PFSK-1 (cell line): ENCODE measurements around the gene ANO9.

Experiments used
- FOXP2 ChIP-seq: optimal IDR thresholded peaks from 2 replicates; pipeline ENCODE3; 2011; ENCODE audit warnings: borderline replicate concordance, control low read depth, inconsistent platforms; ENCODE audit not compliant: insufficient read depth; ENCODE audit errors: extremely low read length, extremely low read depth
- POLR2AphosphoS5 ChIP-seq: IDR thresholded peaks from 2 replicates; pipeline ENCODE4 v1.6.1; 2012; ENCODE audit warnings: low read depth, mild to moderate bottlenecking, control low read depth, low read length, moderate library complexity
- REST ChIP-seq, 2 experiments: IDR thresholded peaks; 2 replicates each; pipeline versions ENCODE4 v1.6.1 to v1.8.0; 2011 to 2012; ENCODE audit warnings: low read depth in 2 of 2, low read length in 2 of 2, control low read depth in 1 of 2, inconsistent platforms in 1 of 2, mild to moderate bottlenecking in 1 of 2, moderate library complexity in 1 of 2; ENCODE audit not compliant: insufficient read depth in 1 of 2
- SIN3A ChIP-seq: IDR thresholded peaks from 2 replicates; pipeline ENCODE4 v1.6.1; 2012; ENCODE audit warnings: mild to moderate bottlenecking, low read length, moderate library complexity, borderline replicate concordance; ENCODE audit not compliant: insufficient read depth
- TAF1 ChIP-seq: IDR thresholded peaks from 2 replicates; pipeline ENCODE4 v1.6.1; 2012; ENCODE audit warnings: low read length, control low read depth, borderline replicate concordance; ENCODE audit not compliant: insufficient read depth

Gene ANO9

GRCh38 chr11:392102-392777 lies 49.6 kb downstream of the ANO9 start:
- TF ChIP-seq SIN3A (no peak), REST (IDR thresholded peaks at IDR 0.05; ENCODE audit: insufficient read depth in 1 of 2, low read depth in 2 of 2, low read length in 2 of 2) (no peak), POLR2AphosphoS5 (no peak), FOXP2 (no peak), TAF1 (no peak)

GRCh38 chr11:391117-392017 lies 50.4 kb downstream of the ANO9 start:
- TF ChIP-seq SIN3A (no peak), POLR2AphosphoS5 (no peak)

GRCh38 chr11:390175-390574 lies 51.6 kb downstream of the ANO9 start:
- no peak for TF ChIP-seq TAF1

- TF ChIP-seq POLR2AphosphoS5, result no peak
- TF ChIP-seq FOXP2, result no peak
- no peak for TF ChIP-seq TAF1
- no peak for TF ChIP-seq SIN3A
- TF ChIP-seq REST (IDR thresholded peaks at IDR 0.05; ENCODE audit: insufficient read depth in 1 of 2, low read depth in 2 of 2, low read length in 2 of 2), result no peak
These were observed 54.5 kb downstream of the ANO9 start for GRCh38 chr11:387193-387793.

GRCh38 chr11:386483-386882 lies 55.3 kb downstream of the ANO9 start:
- TF ChIP-seq TAF1, result no peak
- no peak for TF ChIP-seq FOXP2
- no peak for TF ChIP-seq REST (IDR thresholded peaks at IDR 0.05; ENCODE audit: insufficient read depth in 1 of 2, low read depth in 2 of 2, low read length in 2 of 2)
- TF ChIP-seq POLR2AphosphoS5, result no peak
- no peak for TF ChIP-seq SIN3A

GRCh38 chr11:385594-386351 lies 56.0 kb downstream of the ANO9 start:
- no peak for TF ChIP-seq SIN3A
- TF ChIP-seq FOXP2, result no peak
- no peak for TF ChIP-seq POLR2AphosphoS5
- TF ChIP-seq TAF1, result no peak
- no peak for TF ChIP-seq REST (IDR thresholded peaks at IDR 0.05; ENCODE audit: insufficient read depth in 1 of 2, low read depth in 2 of 2, low read length in 2 of 2)
